Astrocyte (in vitro differentiated cells and primary cell): ENCODE data around the gene LINS1. TPM values are rescaled to one million over a fixed set of nuclear protein-coding genes. Genes with fewer than 3 reads are reported as not detected.

Experiments used
- DNase-seq: peaks from one replicate; pipeline ENCODE4 v3.0.0-alpha.2; 2010; ENCODE audit warnings: low read depth
- FAIRE-seq: peaks from 2 replicates; lab custom pipeline; 2011; peaks lifted over from hg19 to GRCh38; lab: Jason Lieb, UNC
- H2AFZ ChIP-seq: 2 replicates; pipeline ENCODE4 v1.6.0; 2012; ENCODE audit warnings: low read depth, low read length, inconsistent platforms
- H3K27ac ChIP-seq: 2 replicates; pipeline ENCODE4 v1.5.1; 2011; ENCODE audit warnings: low read depth, low read length, inconsistent platforms
- H3K27me3 ChIP-seq: 2 replicates; pipeline ENCODE4 v1.6.0; 2011; ENCODE audit warnings: low read length, inconsistent platforms; ENCODE audit not compliant: insufficient read depth
- H3K36me3 ChIP-seq: 2 replicates; pipeline ENCODE4 v1.5.1; 2011; ENCODE audit warnings: low read length, inconsistent platforms; ENCODE audit not compliant: insufficient read depth
- H3K4me1 ChIP-seq: 2 replicates; pipeline ENCODE4 v1.5.1; 2011; ENCODE audit warnings: low read length, inconsistent platforms; ENCODE audit not compliant: insufficient read depth
- H3K4me2 ChIP-seq: 2 replicates; pipeline ENCODE4 v1.6.0; 2012; ENCODE audit warnings: low read length, inconsistent platforms
- H3K4me3 ChIP-seq: 2 replicates; pipeline ENCODE4 v1.5.1; 2011; ENCODE audit warnings: low read depth, mild to moderate bottlenecking, low read length, inconsistent platforms; ENCODE audit not compliant: insufficient read depth
- H3K79me2 ChIP-seq: 2 replicates; pipeline ENCODE4 v1.6.0; 2012; ENCODE audit warnings: mild to moderate bottlenecking, low read length, inconsistent platforms; ENCODE audit not compliant: insufficient read depth
- H3K9ac ChIP-seq: 2 replicates; pipeline ENCODE4 v1.6.0; 2012; ENCODE audit warnings: mild to moderate bottlenecking, low read length, inconsistent platforms
- H3K9me3 ChIP-seq: 2 replicates; pipeline ENCODE4 v1.5.1; 2012; ENCODE audit warnings: low read depth, mild to moderate bottlenecking, low read length, inconsistent platforms; ENCODE audit not compliant: insufficient read depth
- H4K20me1 ChIP-seq: 2 replicates; pipeline ENCODE4 v1.6.0; 2012; ENCODE audit warnings: low read length, inconsistent platforms; ENCODE audit not compliant: insufficient read depth
- H3K27ac Mint-ChIP-seq: one replicate; pipeline ENCODE4 v1.8.0; 2021; ENCODE audit warnings: mild to moderate bottlenecking, mixed read lengths; ENCODE audit not compliant: unreplicated experiment
- H3K27me3 Mint-ChIP-seq: one replicate; pipeline ENCODE4 v1.8.0; 2021; ENCODE audit warnings: low read depth, mixed read lengths; ENCODE audit not compliant: unreplicated experiment
- H3K36me3 Mint-ChIP-seq: one replicate; pipeline ENCODE4 v1.8.0; 2021; ENCODE audit warnings: low read depth, mixed read lengths; ENCODE audit not compliant: unreplicated experiment
- H3K4me1 Mint-ChIP-seq: one replicate; pipeline ENCODE4 v1.8.0; 2021; ENCODE audit warnings: low read depth, mixed read lengths; ENCODE audit not compliant: unreplicated experiment
- H3K4me3 Mint-ChIP-seq: one replicate; pipeline ENCODE4 v1.8.0; 2021; ENCODE audit warnings: mild to moderate bottlenecking, moderate library complexity, mixed read lengths; ENCODE audit not compliant: unreplicated experiment
- H3K9me3 Mint-ChIP-seq: one replicate; pipeline ENCODE4 v1.8.0; 2021; ENCODE audit warnings: mild to moderate bottlenecking, mixed read lengths; ENCODE audit not compliant: unreplicated experiment
- CTCF ChIP-seq: IDR thresholded peaks from 2 replicates; pipeline ENCODE4 v1.5.1; 2011; ENCODE audit warnings: low read depth, mild to moderate bottlenecking, inconsistent platforms, low read length, moderate library complexity; ENCODE audit not compliant: insufficient read depth
- EZH2 ChIP-seq: IDR thresholded peaks from 2 replicates; pipeline ENCODE4 v1.6.1; 2012; ENCODE audit warnings: mild to moderate bottlenecking, low read length, inconsistent platforms; ENCODE audit not compliant: insufficient read depth
- total RNA-seq: library from RNA; stranded (reverse); gene quantifications from 2 replicates; pipeline ENCODE4 v1.2.1, GENCODE V29; 2021

LINS1 gene
- total RNA-seq, 1 donor from 2014 or later, result 10.7 TPM

DNA sequence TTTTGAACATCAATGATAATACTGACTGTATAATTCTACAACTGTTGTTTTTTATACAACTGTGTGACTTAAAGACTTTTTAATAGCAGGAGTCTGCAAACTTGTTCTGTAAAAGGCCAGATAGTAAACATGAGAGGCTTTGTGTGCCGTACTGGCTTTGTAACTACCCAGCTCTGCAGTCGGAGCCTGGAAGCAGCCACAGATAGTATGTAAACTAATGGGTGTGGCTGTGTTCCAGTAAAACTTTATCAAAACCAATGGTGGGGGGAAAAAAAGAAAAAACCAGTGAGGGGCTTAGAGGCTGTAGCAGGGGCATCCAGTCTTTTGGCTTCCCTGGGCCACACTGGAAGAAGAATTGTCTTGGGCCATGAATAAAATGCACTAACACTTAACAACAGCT lies 12.4 kb upstream of the LINS1 start:
- Histone ChIP-seq H4K20me1 (peaks cover 16% of the 10 kb centered on the region), H3K36me3 (peaks cover 25% of the 10 kb centered on the region), H3K4me2 (no peak overlapping the region), H3K4me1 (no peaks in the 10 kb centered on the region), H3K27me3 (no peaks in the 10 kb centered on the region), H3K79me2 (peaks cover 9% of the 10 kb centered on the region), H3K9ac (no peak overlapping the region), H3K9me3 (no peaks in the 10 kb centered on the region), H2AFZ (no peak overlapping the region), H3K4me3 (no peak overlapping the region), H3K27ac (no peak overlapping the region)
- no peaks in the 10 kb centered on the region for H3K9me3 Mint-ChIP-seq
- H3K27me3 Mint-ChIP-seq, result no peaks in the 10 kb centered on the region
- TF ChIP-seq EZH2, result no peak
- TF ChIP-seq CTCF, result no peak
- no peak overlapping the region for H3K27ac Mint-ChIP-seq
- H3K4me1 Mint-ChIP-seq, result no peaks in the 10 kb centered on the region
- peaks cover 15% of the 10 kb centered on the region for H3K36me3 Mint-ChIP-seq
- no peak for DNase-seq
- FAIRE-seq, result no peak
- H3K4me3 Mint-ChIP-seq, result no peak overlapping the region

DNA sequence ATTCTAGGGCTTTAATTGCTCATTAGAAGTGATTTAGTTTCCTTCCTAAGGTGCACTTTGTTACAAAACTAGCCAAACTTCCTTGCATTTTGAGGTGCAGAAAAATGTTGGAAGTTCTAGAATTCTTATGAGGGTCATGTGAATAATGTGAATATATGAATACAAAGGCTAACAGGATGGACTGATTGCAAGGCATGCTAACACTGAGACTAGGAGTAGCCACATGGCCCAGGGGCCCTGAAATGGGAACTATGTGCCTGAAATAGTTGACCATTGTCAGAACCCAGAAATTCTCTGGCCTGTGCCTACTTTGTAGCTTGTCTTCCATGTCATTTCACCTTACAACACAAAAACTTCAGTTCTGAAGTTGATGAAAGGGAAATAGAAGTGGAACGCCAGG lies 11.2 kb upstream of the LINS1 start:
- no peaks in the 10 kb centered on the region for H3K9me3 ChIP-seq
- FAIRE-seq (no peak), DNase-seq (no peak)
- no peak overlapping the region for H3K9ac ChIP-seq
- H3K27ac Mint-ChIP-seq, result no peak overlapping the region
- no peak overlapping the region for H3K4me3 Mint-ChIP-seq
- TF ChIP-seq CTCF (no peak), EZH2 (no peak)
- H3K4me2 ChIP-seq, result no peak overlapping the region
- H3K27me3 Mint-ChIP-seq, result no peaks in the 10 kb centered on the region
- H3K4me1 Mint-ChIP-seq, result no peaks in the 10 kb centered on the region
- no peaks in the 10 kb centered on the region for H3K9me3 Mint-ChIP-seq
- no peaks in the 10 kb centered on the region for H3K27me3 ChIP-seq
- H3K36me3 ChIP-seq, result peaks cover 25% of the 10 kb centered on the region
- H2AFZ ChIP-seq, result no peak overlapping the region
- H3K36me3 Mint-ChIP-seq, result peaks cover 13% of the 10 kb centered on the region
- no peak overlapping the region for H3K4me3 ChIP-seq
- H3K79me2 ChIP-seq, result peaks cover 17% of the 10 kb centered on the region
- H4K20me1 ChIP-seq, result peaks cover 20% of the 10 kb centered on the region
- H3K27ac ChIP-seq, result no peak overlapping the region
- H3K4me1 ChIP-seq, result no peaks in the 10 kb centered on the region

DNA sequence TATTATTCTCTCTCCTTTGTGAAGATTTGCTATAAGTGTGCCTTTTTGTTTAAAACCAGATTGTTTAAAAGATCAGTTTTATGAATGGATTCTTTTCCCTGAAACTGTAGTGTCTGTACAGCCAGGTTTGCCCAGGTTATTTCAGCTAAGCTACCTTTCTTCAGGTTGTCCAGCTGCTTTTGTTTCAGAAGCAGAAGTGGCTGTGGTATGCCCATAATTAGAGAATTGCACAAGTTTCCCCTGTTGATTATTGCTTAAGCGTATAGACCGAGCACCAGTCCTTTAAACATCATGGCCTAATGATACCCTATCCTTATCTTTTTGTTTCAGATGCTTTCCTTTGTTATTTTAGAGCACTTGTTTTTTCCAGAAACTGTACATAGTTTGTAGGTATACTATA lies 10.6 kb upstream of the LINS1 start:
- Mint-ChIP-seq H3K27ac (no peak overlapping the region), H3K36me3 (peaks cover 12% of the 10 kb centered on the region), H3K4me1 (no peaks in the 10 kb centered on the region), H3K27me3 (no peaks in the 10 kb centered on the region), H3K9me3 (no peaks in the 10 kb centered on the region), H3K4me3 (no peak overlapping the region)
- no peak for FAIRE-seq
- H3K9me3 ChIP-seq, result no peaks in the 10 kb centered on the region
- TF ChIP-seq EZH2 (no peak), CTCF (no peak)
- H3K27me3 ChIP-seq, result no peaks in the 10 kb centered on the region
- no peak overlapping the region for H2AFZ ChIP-seq
- no peak overlapping the region for H3K27ac ChIP-seq
- H4K20me1 ChIP-seq, result peaks cover 20% of the 10 kb centered on the region
- no peak overlapping the region for H3K9ac ChIP-seq
- H3K4me1 ChIP-seq, result no peaks in the 10 kb centered on the region
- peaks cover 25% of the 10 kb centered on the region for H3K36me3 ChIP-seq
- no peak for DNase-seq
- no peak overlapping the region for H3K4me3 ChIP-seq
- H3K4me2 ChIP-seq, result no peak overlapping the region
- H3K79me2 ChIP-seq, result peaks cover 23% of the 10 kb centered on the region
